Occipital lobe (tissue), 2 donors: Measurements from ENCODE around the gene SP100. TPM values are rescaled to one million over a fixed set of nuclear protein-coding genes. Genes with fewer than 3 reads are reported as not detected.

Experiments
- DNase-seq: peaks from one replicate; lab custom pipeline; 2025; lab: John Stamatoyannopoulos, UW
- total RNA-seq: library from RNA; depleted of rRNA; stranded (reverse); fragments of >200 nt; gene quantifications from one replicate; pipeline ENCODE4 v1.2.3, GENCODE V29; 2014

Gene SP100
- total RNA-seq, 1 donor from 2014 or later, result 4.8 TPM

DNA sequence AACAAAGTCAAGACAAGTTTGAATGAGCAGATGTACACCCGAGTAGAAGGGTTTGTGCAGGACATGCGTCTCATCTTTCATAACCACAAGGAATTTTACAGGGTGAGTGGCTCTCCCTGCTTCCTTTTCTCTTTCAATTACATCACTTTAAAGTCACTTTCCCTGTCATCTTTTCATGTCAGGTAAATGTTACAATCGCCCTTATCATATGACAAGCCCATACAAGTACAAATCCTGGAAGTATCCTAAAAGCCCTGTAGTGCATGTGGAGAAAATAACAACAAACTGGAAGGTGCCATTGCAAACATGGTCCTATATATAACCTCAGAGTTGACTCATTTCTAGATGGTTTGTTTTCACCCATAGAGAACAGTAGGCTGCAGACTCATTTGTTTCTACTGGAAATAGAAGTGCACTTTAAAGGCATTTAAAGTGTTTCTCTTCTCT lies 126.0 kb downstream of the SP100 start:
- no peak for DNase-seq

DNA sequence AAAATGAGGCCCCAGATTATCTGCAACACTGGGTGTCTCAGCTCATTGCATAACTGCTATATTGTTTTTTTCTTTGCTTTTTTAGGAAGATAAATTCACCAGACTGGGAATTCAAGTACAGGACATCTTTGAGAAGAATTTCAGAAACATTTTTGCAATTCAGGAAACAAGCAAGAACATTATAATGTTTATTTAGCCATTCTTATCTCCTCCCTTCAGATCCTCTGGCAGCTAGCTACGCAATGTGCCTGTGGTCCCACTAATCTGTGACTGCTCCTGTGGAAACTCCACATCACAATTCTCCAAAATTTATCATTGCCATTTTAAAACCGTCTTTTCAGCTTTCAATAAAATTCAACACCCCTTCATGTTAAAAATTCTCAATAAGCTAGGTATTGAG lies 126.8 kb downstream of the SP100 start:
- no peak for DNase-seq

DNA sequence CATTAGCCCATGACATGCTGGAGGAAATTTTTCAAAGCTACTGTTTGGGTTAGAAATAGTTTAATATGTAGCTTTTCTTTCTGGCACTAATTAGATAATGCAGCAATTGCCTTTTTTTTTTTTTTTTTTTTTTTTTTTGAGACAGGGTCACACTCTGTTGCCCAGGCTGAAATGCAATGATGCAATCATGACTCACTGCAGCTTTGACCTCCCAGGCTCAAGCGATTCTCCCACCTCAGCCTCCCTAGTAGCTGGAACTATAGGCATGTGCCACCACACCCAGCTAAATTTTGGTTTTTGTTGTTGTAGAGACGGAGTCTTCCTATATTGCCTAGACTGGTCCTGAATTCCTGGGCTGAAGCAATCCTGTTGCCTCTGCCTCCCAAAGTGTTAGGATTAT lies 136.2 kb downstream of the SP100 start:
- no peak for DNase-seq

DNA sequence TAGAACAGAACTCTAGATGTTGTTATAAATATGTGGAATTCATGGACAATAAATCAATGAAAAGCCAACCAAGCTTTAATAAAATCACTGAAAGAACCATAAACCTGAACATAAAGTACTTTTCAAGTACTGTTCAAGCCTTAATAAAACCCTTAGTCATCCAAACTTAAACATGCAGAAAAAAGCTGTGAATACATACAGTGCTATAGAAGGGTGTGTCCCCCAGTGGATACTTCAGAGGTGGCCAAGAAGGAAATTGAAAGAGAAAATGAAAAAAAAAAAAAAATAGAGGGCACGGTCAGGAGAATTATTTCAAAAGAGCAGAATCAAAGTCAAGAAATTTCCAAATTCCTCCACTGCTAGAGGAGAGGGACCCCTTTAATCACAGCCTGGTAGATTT lies 141.1 kb downstream of the SP100 start:
- no peak for DNase-seq

DNA sequence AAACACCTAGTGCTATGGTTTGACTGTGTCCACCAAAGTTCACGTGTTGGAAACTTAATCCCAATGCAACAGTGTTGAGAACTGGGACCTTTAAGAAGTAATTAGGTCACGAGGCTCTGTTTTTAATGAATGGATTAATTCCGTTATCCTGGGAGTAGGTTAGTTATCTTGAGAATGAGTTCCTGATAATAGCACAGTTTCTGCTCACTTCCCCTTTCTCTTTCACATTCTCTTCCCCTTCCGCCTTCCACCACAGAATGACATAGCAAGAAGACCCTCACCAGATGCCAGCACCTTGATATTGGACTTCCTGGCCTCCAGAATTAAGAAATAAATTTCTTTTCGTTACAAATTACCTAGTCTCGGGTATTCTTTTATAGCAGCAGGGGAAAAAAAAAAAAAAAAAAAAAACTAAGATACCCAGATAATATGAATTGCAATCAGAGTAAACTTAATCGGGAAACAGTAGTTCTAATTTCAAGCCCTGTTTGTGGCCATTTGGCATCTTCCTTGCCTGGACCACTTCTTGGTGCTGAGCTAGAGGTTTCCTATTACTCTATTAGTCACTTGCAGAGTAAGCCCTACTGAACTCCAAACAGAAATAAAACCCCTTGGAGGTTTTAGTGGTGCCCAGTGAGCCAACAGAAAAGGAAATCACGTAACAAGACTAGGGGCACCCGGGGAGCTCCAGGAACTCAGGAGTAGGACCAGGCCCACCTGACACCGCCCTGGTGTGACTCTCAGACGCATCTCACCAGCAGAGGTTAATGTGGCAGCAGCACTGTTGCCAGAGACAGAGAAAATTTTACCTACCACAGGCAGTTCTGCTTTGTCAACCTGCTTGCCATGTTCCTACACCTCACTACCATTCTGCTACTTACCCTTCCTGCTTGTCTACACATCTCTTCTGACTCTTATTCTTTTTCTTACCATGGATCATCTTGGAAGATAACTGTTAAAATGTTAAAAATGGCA lies 149.1 kb downstream of the SP100 start:
- DNase-seq, result no peak

DNA sequence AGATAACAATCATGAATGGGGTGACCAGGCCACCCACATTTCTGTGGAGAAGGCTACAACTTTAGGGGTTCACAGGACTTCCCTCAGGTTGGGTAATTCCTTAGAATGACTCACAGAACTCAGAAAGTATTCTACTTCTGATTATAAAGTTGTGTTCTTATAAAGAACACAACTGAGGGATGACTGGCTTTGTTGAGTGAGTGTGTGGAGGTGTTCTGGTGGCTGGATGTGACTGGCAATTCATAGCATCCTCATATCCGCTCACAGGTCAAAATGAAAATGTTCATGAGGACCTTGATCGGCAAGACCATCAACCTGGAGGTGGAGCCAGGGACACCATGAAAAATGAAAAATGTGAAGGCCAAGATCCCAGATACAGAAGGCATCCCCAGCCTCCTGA lies 153.3 kb downstream of the SP100 start:
- DNase-seq, result no peak

DNA sequence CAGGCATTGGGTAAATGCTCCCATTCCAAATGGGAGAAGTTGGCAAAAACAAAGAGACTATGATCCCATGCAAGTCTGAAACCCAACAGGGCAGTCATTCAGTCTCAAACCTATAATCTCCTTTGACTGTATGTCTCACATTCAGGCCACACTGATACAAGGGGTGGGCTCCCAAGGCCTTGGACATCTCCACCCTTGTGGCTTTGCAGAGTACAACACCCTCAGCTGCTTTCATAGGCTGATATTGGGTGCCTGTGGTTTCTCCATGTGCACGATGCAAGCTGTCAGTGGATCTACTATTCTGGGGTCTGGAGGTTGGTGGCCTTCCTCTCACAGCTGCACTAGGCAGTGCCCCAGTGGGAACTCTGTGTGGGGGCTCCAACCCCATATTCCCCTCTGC lies 155.0 kb downstream of the SP100 start:
- no peak for DNase-seq

DNA sequence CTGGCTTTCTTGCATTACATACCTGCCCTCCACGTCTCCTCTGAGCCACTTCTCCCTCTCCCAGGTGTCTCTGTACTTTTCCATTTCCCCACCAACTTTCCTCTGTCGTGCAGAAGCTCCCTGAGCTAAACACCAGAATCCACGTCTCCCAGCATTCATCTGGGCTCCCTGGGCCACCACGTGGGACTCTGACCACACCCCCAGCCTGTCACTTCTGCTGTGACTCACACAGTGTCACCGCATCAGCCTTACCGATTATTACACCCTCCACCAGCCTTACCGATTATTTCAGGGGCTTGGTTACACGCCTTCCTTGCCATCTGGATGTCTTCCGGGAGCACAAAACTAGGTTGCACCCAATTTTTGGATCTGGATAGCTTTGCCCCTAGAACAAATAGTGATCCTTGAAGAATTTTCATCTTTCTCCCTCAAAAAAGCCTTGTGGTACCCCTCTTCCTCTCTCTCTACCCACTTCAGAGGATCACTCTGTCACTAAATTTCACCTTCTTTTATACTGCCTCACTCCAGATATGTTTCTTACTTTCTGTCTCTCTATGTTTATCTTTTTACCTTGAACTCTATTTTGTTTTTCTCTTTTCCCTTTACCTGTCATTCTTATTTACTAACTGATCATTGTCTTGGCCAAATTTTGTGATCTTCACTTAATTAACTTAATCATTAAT lies 159.8 kb downstream of the SP100 start:
- DNase-seq, result no peak

DNA sequence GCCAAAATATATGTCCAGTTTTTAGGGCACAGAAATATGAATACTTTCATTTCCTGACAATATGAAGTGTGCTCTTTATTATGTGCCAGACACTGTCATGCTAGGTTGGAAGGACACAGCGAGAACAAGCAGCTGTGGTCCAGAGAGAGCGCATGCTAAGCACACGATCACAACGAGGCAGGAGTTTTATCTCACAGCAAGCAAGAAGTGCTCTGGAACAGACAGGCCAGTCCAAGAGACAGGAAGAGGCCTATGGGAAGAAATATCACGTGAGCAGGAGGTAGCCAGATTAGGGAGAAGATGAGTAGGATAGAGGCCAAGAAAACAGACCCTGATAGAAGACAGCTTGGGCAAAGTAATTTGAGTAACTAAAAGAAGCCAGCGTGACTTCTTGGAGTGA lies 161.1 kb downstream of the SP100 start:
- no peak for DNase-seq

DNA sequence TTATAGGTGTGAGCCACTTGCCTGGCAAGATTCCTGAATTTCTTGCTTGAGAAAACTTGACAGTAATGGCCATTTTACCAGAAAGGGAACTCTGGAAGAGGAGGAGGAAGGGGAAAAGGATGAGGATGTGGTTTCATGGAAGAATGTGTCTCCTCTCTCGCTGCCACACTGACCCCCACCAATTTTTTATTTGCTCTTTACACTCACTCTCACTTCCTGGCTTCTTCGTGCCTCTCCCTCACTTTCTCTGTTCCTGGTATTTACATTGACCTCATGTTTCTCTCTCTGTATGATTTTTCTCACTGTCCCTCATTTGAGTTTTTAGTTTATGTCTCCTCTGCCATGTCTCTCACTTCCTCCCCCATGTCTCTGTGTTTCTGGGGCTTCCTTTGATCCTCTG lies 162.1 kb downstream of the SP100 start:
- DNase-seq, result no peak

DNA sequence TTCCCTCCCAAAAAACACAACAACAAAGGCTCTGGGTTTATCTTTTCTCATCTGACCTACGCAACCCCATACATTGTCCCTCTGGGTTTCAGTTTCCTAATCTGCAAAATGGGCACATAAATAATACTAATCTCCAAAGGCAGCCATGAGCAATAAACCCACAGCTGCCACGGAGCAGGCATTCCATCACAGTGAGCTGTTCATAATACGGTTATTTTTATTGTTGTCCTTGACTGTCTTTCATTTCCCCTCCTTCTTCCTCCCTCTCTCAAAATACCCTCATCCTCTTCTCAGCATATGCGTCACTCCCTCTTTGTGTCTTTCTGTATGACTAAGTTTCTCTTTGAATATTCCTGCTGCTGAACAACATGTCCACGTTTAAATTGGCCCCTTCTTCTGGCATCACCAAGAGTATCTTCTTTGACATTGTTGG lies 166.9 kb downstream of the SP100 start:
- DNase-seq, result no peak

DNA sequence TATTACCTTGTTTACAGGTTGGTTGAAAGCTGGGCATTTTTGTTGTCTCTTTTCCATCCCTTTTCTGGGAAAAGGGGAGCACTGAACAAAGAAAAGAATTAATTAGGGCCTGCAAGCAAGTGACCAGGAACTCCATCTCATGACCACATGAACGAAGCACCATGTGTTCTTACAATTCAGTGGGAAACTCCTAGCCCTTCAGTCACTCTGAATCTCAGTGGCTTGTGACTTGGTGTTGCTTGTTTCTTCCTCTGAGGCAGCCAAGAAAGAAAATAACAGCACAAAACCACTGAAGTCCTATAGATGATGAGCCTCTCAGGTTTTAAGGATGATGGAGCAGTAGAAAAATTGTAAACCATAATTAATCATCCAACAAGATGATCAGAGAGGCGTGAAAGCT lies 167.6 kb downstream of the SP100 start:
- DNase-seq, result no peak

DNA sequence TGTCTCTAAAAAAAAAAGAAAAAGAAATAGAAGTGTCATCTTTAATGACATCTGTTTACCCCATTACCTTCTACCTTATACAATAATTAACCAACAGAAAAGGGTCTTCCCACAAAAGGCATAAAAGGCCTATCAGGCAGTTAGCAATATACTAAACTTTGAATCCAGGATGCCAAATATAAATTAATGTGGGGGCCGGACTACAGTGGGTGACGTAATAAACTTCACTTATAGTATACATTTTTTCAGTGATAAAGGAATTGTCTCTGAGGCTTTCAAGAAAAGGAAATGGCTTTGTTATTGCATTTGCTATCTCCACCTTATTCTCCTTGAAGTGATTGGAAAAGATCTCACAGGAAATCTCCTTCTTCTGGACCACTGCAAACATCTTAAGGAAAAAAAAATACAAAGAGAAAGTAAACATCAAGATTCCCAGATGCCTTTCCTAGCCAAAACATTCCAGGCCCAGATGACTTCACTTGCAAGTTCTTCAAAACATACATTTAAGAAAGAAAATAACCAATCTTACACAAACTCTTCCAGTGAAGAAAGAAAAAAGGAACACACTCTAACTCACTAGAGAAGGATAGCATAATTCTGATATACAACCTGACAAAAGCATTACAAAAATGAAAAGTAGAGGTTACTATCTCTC lies 170.5 kb downstream of the SP100 start:
- DNase-seq, result no peak

DNA sequence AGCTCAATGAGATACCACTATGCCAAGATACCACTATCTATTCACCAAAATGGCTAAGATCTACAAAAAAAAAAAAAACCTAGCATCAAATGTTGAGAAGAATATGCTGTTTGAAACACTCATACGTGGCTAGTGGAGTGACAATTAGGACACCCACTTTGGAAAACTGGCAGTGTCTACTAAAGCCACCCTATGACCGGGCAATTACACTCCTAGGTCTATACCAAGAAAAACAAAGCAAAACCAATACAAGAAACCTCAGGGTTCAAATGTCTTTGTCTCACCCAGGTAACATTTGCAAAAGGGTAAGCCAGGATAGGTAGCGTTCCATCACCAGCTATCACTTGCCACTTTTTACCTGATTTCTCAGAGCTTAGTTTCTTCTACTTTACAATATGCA lies 173.0 kb downstream of the SP100 start:
- DNase-seq, result no peak

DNA sequence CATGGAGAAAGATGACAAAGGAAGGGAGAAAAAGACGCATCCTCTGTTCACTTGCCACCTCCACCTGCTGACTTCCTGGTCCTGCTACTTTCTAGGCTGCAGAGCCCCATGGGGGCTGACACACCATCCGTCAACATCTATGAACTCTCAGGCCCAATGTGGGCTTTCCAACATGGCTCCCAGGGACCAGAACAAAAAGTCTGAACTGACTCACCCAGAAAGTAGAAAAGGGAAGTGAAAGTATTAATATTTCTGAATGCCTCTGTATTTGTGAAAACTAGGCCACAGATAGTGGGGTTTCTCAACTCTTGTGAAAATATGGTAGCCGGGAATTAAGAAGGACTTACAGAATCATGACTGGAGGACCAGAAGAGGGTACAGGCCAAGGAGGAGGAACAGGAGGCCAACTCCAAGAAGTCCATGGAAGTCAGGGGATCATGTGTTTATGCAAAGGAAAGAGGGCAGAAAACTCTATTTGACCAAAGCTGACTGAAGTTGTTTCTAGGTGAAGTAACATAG lies 173.6 kb downstream of the SP100 start:
- DNase-seq, result no peak

DNA sequence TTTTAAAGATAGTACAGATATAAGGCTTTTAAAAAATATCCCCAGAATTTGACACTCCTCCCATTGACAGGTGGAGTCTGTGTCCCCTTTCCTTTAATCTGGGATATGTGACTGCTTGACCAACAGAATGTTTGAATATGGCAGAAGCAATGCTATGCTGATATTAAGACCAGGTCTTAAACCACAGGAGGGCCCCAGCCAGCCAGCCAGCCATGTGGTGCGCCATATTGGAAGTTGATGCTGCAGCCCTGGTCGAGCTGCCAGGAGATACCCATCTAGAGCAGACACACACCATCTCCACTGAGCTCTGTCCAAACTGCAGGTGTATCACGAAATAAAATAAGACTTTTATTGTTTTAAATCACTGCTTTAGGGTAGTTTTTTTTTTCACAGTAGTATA lies 174.3 kb downstream of the SP100 start:
- DNase-seq, result no peak

DNA sequence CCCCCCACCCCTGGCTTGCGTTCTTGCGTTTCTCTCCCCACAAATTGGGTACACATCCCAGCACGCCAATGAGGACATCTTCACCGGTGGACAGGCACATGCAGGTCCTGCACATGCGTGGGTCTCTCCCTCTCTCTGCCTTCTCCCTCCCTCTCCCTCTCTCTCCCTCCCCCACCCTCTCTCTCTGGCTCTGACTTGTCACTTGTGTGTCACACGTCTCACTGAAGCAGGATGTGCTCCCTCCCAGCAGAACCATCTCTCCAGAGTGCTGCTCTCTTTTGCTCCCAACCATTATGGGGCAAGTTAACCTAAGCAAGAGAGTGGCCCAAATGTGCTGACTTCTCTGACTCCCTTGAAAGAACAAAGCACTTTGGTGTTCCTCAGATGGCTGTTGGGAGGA lies 175.8 kb downstream of the SP100 start:
- no peak for DNase-seq

DNA sequence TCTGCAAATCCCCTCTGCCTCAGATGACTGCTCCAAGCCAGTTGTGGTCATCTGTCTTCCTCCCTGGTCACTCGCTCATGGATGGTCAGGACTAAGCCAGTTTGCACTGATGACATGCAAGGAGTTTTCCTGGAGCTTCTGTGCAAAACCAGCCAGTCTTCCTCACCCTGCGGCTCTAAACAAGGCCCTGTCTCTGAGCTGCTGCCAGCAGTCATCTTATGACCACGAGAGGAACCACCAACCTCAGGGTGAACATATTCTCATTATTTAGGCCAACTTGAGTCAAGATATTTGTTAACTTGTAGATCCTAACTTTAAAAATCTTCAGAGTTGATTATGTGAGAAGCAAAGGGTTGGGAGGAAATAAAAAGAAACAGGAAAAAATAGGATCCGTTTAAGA lies 176.8 kb downstream of the SP100 start:
- no peak for DNase-seq
